Left ventricle myocardium inferior (tissue), 1 donor: Measurements from ENCODE around the gene TPMT. TPM values are rescaled to one million over a fixed set of nuclear protein-coding genes. Genes with fewer than 3 reads are reported as not detected.

Source experiments
- DNase-seq: peaks from one replicate; pipeline ENCODE4 v3.0.0-alpha.2; 2020
- H3K27ac ChIP-seq: fragments of 200-600 bp; replicated peaks from 2 replicates; pipeline ENCODE4 v1.8.0; 2021
- H3K27me3 ChIP-seq: fragments of 200-600 bp; 2 replicates; pipeline ENCODE4 v1.8.0; 2021; ENCODE audit warnings: low read depth
- H3K36me3 ChIP-seq: fragments of 200-600 bp; 2 replicates; pipeline ENCODE4 v1.8.0; 2021
- H3K4me1 ChIP-seq: fragments of 200-600 bp; 2 replicates; pipeline ENCODE4 v1.8.0; 2021
- H3K4me3 ChIP-seq: fragments of 200-600 bp; 2 replicates; pipeline ENCODE4 v1.8.0; 2021; ENCODE audit warnings: mild to moderate bottlenecking, moderate library complexity
- H3K9me3 ChIP-seq: fragments of 200-600 bp; replicated peaks from 2 replicates; pipeline ENCODE4 v1.8.0; 2021
- intact Hi-C: fragments of 100-400 bp; cut with micrococcal nuclease; formaldehyde crosslinking; loops from one replicate; pipeline ENCODE4 v1.11.0; 2022
- total RNA-seq: library from RNA; stranded (reverse); fragmentation: NEBNext Ultra II Directional; extraction: Animal tissue kit (Norgen Biotek cat#: 25700); gene quantifications from one replicate; pipeline ENCODE4 v1.2.1, GENCODE V29; 2021
- TF ChIP-seq, protein P1 (sequence below): fragments of 200-600 bp; IDR thresholded peaks from 2 replicates; pipeline ENCODE4 v1.8.0; 2021; ENCODE audit warnings: antibody characterized with exemption, mild to moderate bottlenecking, borderline replicate concordance
- donor health status: DM: no; HTN: yes; CAD: no; lungs with severe emphysema.

TPMT gene
- total RNA-seq, 1 donor from 2014 or later, result 14.1 TPM

DNA sequence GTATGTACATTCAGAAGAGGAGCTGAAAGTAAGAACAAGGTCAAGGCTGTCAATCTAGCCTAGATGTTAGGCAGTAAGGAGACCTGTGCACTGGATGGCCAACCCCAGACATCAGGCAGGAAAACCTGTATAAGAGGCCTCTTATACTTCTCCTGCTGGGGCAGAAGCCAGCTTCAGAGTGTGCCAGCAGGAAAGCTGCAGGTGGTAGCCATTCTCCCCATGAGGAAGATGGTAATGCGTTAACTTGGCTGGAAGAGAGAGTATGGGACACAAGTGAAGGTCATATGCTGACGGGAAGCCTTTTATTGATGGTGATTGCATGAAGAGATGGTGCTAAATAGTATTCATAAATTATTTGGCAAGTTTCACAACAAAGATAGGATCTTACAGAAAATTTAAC is 53.0 kb downstream of the TPMT start:
- no peak overlapping the region for H3K27ac ChIP-seq
- intact Hi-C loops, result loop anchor here (10.0 kb wide), 1 partner anchor 107 kb away; no protein-coding TSS in a partner anchor

GRCh38 chr6:18101271-18101670 is 53.6 kb downstream of the TPMT start:
- no peak overlapping the region for H3K27ac ChIP-seq
- peaks cover 4% of the 10 kb centered on the region for H3K9me3 ChIP-seq
- intact Hi-C loops, result loop anchor here (10.0 kb wide), 1 partner anchor 106 kb away; no protein-coding TSS in a partner anchor
- TF ChIP-seq, protein P1, sequence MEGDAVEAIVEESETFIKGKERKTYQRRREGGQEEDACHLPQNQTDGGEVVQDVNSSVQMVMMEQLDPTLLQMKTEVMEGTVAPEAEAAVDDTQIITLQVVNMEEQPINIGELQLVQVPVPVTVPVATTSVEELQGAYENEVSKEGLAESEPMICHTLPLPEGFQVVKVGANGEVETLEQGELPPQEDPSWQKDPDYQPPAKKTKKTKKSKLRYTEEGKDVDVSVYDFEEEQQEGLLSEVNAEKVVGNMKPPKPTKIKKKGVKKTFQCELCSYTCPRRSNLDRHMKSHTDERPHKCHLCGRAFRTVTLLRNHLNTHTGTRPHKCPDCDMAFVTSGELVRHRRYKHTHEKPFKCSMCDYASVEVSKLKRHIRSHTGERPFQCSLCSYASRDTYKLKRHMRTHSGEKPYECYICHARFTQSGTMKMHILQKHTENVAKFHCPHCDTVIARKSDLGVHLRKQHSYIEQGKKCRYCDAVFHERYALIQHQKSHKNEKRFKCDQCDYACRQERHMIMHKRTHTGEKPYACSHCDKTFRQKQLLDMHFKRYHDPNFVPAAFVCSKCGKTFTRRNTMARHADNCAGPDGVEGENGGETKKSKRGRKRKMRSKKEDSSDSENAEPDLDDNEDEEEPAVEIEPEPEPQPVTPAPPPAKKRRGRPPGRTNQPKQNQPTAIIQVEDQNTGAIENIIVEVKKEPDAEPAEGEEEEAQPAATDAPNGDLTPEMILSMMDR, result no peak
- no peaks in the 10 kb centered on the region for H3K27me3 ChIP-seq
- H3K4me3 ChIP-seq, result no peak overlapping the region
- H3K36me3 ChIP-seq, result no peaks in the 10 kb centered on the region
- DNase-seq, result no peak
- peaks cover 3% of the 10 kb centered on the region for H3K4me1 ChIP-seq

More for the DNA sequence above, 53.0 kb downstream of the TPMT start:
- no peaks in the 10 kb centered on the region for H3K36me3 ChIP-seq
- TF ChIP-seq, protein P1, result no peak
- H3K9me3 ChIP-seq, result peaks cover 10% of the 10 kb centered on the region
- H3K4me1 ChIP-seq, result peaks cover 3% of the 10 kb centered on the region
- H3K4me3 ChIP-seq, result no peak overlapping the region
- no peak for DNase-seq
- no peaks in the 10 kb centered on the region for H3K27me3 ChIP-seq

DNA sequence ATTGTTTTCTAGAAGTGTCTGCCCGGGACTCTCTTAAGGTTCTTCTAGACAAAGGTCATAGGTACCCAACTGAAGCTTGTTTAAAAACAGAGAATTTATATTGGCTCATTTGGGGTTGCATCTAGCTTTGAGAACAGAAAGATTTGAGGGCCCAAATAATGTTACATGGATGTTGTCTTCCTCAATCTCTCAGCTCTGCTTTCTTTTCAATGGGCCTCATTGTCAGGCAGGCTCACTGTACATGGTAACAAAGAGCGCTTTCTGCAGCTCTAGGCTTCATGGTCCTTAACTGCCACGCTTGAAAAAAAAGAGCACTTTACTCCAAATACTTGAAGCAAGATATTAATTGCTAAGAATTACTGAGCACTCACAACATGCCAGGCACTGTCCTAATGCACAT is 54.6 kb downstream of the TPMT start:
- Histone ChIP-seq H3K4me3 (no peak overlapping the region), H3K4me1 (peaks cover 3% of the 10 kb centered on the region), H3K27ac (no peak overlapping the region), H3K36me3 (no peaks in the 10 kb centered on the region), H3K27me3 (no peaks in the 10 kb centered on the region), H3K9me3 (no peaks in the 10 kb centered on the region)
- intact Hi-C loops, result loop anchor here (10.0 kb wide), 1 partner anchor 105 kb away; no protein-coding TSS in a partner anchor
- TF ChIP-seq, protein P1, result no peak
- DNase-seq, result no peak

GRCh38 chr6:18099511-18099910 is 55.4 kb downstream of the TPMT start:
- intact Hi-C loops, result no loop called here
- H3K27me3 ChIP-seq, result no peaks in the 10 kb centered on the region
- no peak overlapping the region for H3K4me3 ChIP-seq
- no peak overlapping the region for H3K27ac ChIP-seq
- no peak for DNase-seq
- peaks cover 3% of the 10 kb centered on the region for H3K4me1 ChIP-seq
- no peaks in the 10 kb centered on the region for H3K36me3 ChIP-seq
- no peaks in the 10 kb centered on the region for H3K9me3 ChIP-seq
- TF ChIP-seq, protein P1, result no peak

- Histone ChIP-seq H3K27me3 (no peaks in the 10 kb centered on the region), H3K4me3 (no peak overlapping the region), H3K4me1 (no peaks in the 10 kb centered on the region), H3K27ac (no peak overlapping the region), H3K36me3 (no peaks in the 10 kb centered on the region), H3K9me3 (no peaks in the 10 kb centered on the region)
- DNase-seq, result no peak
- intact Hi-C loops, result no loop called here
- TF ChIP-seq, protein P1, result no peak
Measured at GRCh38 chr6:18096423-18096822, 58.5 kb downstream of the TPMT start.
